ENCODE data around the gene APIP.
A peak's percentile ranks its signal among the peaks of the same experiment; 100 is the strongest.

Gene APIP

GRCh38 chr11:34909955-34910354 lies 6.2 kb downstream of the APIP start:
- TF ChIP-seq, protein P1, sequence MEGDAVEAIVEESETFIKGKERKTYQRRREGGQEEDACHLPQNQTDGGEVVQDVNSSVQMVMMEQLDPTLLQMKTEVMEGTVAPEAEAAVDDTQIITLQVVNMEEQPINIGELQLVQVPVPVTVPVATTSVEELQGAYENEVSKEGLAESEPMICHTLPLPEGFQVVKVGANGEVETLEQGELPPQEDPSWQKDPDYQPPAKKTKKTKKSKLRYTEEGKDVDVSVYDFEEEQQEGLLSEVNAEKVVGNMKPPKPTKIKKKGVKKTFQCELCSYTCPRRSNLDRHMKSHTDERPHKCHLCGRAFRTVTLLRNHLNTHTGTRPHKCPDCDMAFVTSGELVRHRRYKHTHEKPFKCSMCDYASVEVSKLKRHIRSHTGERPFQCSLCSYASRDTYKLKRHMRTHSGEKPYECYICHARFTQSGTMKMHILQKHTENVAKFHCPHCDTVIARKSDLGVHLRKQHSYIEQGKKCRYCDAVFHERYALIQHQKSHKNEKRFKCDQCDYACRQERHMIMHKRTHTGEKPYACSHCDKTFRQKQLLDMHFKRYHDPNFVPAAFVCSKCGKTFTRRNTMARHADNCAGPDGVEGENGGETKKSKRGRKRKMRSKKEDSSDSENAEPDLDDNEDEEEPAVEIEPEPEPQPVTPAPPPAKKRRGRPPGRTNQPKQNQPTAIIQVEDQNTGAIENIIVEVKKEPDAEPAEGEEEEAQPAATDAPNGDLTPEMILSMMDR (conservative IDR thresholded peaks at IDR 0.05): no peak
- H3K27ac ChIP-seq: peak overlapping the region; percentile 69

DNA sequence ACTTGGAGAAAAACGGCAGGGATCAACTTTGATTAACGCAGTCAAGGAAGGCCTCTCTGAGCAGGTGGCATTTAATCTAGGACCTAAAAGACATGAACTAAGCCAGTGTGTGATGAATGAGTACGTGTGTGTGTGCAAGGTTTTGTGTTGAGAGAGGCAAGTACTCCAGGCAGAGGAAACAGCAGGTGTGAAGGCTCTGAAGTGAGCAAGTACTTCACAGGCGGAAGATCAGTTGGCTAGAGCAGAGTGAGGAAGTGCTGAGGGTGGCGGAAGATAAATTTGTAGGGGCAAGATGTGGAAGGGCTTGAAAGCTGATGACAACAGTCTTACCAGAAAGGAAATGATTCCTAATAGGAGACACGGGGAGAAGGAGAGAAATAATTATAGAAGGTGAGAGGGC lies 6.8 kb downstream of the APIP start:
- peak overlapping the region; percentile 69; the same call in 1 of the 2 replicates for H3K27ac ChIP-seq
- TF ChIP-seq, protein P1 (conservative IDR thresholded peaks at IDR 0.05): no peak

GRCh38 chr11:34907934-34908593 lies 8.1 kb downstream of the APIP start:
- TF ChIP-seq, protein P1 (conservative IDR thresholded peaks at IDR 0.05): no peak
- H3K27ac ChIP-seq: no peak overlapping the region

- no peak overlapping the region for H3K27ac ChIP-seq
- TF ChIP-seq, protein P1 (conservative IDR thresholded peaks at IDR 0.05): no peak
Measured at GRCh38 chr11:34905666-34906065, 10.5 kb downstream of the APIP start.

DNA sequence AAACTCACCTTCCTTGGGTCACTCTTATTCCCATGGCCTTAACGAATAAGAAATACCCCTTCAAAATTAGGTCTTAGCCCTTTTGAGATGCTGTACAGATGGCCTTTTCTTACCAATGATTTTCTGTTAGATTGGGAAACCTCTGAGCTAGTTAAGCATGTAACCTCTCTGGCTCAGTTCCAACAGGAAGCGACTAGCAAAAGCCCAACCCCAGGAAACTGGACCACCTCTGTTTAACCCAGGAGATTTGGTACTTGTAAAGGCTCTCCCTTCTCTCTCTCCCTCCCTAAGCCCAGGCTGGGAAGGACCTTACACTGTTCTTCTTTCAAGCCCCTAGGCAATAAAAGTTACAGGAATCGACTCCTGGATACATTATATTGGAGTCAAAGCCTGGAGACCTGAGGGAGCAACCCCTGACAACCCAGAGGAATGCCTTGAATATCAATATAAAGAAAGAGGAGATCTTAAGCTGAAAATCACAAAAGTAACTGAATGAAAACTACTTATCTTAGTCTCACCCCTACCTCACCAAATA lies 11.7 kb downstream of the APIP start:
- TF ChIP-seq, protein P1 (conservative IDR thresholded peaks at IDR 0.05): no peak
- H3K27ac ChIP-seq: no peak overlapping the region

- TF ChIP-seq, protein P1 (conservative IDR thresholded peaks at IDR 0.05): no peak
- H3K27ac ChIP-seq: no peak overlapping the region
Measured at GRCh38 chr11:34899633-34900016, 16.6 kb downstream of the APIP start.

DNA sequence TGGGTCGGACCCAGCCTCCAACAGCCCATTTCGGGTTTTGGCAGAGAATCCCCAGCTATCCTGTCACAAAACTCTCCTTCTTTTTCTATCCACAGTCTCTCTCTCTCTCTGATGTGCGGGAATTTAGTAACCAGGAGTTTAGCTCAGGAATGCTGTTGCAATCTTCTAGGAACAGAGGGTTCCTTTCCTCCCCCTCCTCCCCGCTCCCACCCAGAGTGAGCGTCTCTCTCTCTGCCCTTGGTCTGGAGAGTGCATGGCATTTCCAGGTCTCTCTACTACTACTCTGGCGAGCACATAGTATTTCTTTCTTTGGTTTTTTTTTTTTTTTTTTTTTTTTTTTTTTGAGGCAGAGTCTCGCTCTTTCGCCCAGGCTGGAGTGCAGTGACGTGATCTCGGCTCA lies 17.7 kb downstream of the APIP start:
- TF ChIP-seq, protein P1 (conservative IDR thresholded peaks at IDR 0.05): no peak
- H3K27ac ChIP-seq: no peak overlapping the region

Data from VCaP (cell line).